ENCODE measurements around the gene SELENOI. TPM values are rescaled to one million over a fixed set of nuclear protein-coding genes. Genes with fewer than 3 reads are reported as not detected.

SELENOI gene
- total RNA-seq, 1 donor: 11.6 TPM

DNA sequence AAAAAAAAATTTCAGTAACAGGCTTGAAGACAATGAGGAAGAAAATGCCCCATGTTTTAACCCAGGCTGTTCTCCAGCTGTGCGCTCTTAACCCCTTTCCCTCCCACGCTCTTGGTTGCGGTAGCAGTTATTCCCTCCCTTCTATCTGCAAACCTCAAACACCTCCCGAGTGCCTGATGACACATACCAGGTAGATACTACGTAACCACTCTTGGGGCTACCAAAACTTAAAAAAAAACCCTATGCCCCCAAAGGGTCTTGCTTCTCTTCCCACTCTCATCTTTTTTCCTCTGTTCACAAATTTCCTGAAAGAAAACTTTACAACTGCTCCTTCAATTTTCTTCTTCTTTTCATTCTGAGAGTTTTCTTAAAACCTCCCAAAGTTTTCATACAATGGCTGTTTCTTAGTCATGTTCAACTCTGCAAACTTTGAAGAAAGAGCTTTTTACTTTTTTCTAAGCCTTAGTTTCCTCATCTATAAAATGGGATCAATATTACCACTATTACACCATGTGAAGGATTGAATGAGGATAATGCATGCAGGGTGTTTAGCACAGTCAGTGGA lies 50.9 kb downstream of the SELENOI start:
- Histone ChIP-seq H3K9me3 (ENCODE audit: low read depth, low read length) (no peaks in the 10 kb centered on the region), H3K79me2 (ENCODE audit: insufficient read depth, low read length) (no peaks in the 10 kb centered on the region), H4K20me1 (ENCODE audit: insufficient read depth, low read length) (peaks cover 10% of the 10 kb centered on the region), H3K27me3 (ENCODE audit: insufficient read depth, low read length) (no peaks in the 10 kb centered on the region), H3K4me1 (ENCODE audit: insufficient read depth, low read length) (peaks cover 12% of the 10 kb centered on the region), H2AFZ (ENCODE audit: low read length) (no peak overlapping the region), H3K4me3 (ENCODE audit: insufficient read depth, low read length) (no peak overlapping the region), H3K27ac (ENCODE audit: low read depth, low read length) (no peak overlapping the region), H3K4me2 (ENCODE audit: insufficient read depth, low read length) (no peak overlapping the region), H3K36me3 (ENCODE audit: insufficient read depth, low read length) (no peaks in the 10 kb centered on the region)
- DNase-seq (ENCODE audit: insufficient read length, low spot score, missing footprints): no peak
- TF ChIP-seq, protein P1, sequence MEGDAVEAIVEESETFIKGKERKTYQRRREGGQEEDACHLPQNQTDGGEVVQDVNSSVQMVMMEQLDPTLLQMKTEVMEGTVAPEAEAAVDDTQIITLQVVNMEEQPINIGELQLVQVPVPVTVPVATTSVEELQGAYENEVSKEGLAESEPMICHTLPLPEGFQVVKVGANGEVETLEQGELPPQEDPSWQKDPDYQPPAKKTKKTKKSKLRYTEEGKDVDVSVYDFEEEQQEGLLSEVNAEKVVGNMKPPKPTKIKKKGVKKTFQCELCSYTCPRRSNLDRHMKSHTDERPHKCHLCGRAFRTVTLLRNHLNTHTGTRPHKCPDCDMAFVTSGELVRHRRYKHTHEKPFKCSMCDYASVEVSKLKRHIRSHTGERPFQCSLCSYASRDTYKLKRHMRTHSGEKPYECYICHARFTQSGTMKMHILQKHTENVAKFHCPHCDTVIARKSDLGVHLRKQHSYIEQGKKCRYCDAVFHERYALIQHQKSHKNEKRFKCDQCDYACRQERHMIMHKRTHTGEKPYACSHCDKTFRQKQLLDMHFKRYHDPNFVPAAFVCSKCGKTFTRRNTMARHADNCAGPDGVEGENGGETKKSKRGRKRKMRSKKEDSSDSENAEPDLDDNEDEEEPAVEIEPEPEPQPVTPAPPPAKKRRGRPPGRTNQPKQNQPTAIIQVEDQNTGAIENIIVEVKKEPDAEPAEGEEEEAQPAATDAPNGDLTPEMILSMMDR (IDR thresholded peaks at IDR 0.05; ENCODE audit: extremely low read depth, low read depth, low read length): no peak

DNA sequence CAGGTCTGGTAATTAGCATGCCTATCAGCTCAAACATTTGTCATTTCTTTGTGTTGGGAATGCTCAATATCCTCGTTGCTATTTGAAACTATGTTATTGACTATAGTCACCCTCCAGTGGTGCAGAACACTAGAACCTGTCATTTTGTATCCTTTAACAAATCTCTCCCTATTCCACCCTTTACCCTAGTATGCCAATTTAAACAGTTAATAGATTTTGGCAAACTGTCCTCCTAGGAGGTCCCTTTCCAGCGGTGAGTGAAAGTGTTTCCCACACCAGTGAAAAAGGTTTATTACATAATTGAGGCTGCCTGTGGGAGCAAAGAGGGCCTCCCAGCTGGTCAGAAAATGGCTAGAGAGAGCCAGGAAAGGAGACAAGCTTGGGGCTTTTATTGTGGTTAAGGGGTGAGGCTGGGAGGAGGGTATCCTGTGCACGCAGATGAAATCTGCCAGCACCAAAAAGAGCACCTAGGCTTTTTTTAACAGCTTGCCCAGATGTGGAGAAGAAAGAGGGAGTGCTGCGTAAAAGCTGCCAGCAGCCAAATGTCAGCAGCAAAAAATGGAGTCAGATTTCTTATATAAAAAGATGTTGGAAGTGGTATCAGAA lies 53.9 kb downstream of the SELENOI start:
- H3K9me3 ChIP-seq (ENCODE audit: low read depth, low read length): no peaks in the 10 kb centered on the region
- TF ChIP-seq, protein P1 (IDR thresholded peaks at IDR 0.05; ENCODE audit: extremely low read depth, low read depth, low read length): no peak
- no peaks in the 10 kb centered on the region for H3K36me3 ChIP-seq (ENCODE audit: insufficient read depth, low read length)
- no peaks in the 10 kb centered on the region for H3K79me2 ChIP-seq (ENCODE audit: insufficient read depth, low read length)
- no peak overlapping the region for H3K4me3 ChIP-seq (ENCODE audit: insufficient read depth, low read length)
- no peak overlapping the region for H2AFZ ChIP-seq (ENCODE audit: low read length)
- no peak for DNase-seq (ENCODE audit: insufficient read length, low spot score, missing footprints)
- H4K20me1 ChIP-seq (ENCODE audit: insufficient read depth, low read length): peaks cover 7% of the 10 kb centered on the region
- no peak overlapping the region for H3K4me2 ChIP-seq (ENCODE audit: insufficient read depth, low read length)
- H3K4me1 ChIP-seq (ENCODE audit: insufficient read depth, low read length): peaks cover 11% of the 10 kb centered on the region
- no peak overlapping the region for H3K27ac ChIP-seq (ENCODE audit: low read depth, low read length)
- no peaks in the 10 kb centered on the region for H3K27me3 ChIP-seq (ENCODE audit: insufficient read depth, low read length)

DNA sequence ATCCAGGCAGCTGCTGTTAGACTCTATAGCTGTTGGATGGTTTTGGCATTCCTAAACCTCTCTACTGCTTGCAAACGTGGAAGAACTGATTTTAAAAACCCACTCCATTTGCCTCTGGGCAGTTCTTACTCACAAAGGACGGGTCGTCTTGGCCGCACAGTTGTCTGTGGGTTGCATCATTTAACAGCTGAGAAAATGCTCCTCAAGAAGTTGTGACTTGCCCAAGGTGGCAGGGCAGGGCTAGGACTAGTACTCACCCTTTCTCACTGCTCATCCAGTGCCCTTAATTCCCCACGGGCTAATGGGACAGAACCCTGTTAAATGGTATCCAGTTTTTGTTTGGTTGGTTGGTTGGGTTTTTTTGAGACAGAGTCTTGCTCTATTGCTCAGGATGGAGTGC lies 54.8 kb downstream of the SELENOI start:
- TF ChIP-seq, protein P1 (IDR thresholded peaks at IDR 0.05; ENCODE audit: extremely low read depth, low read depth, low read length): no peak
- H2AFZ ChIP-seq (ENCODE audit: low read length): no peak overlapping the region
- H3K4me3 ChIP-seq (ENCODE audit: insufficient read depth, low read length): no peak overlapping the region
- H4K20me1 ChIP-seq (ENCODE audit: insufficient read depth, low read length): no peaks in the 10 kb centered on the region
- no peak for DNase-seq (ENCODE audit: insufficient read length, low spot score, missing footprints)
- no peak overlapping the region for H3K4me2 ChIP-seq (ENCODE audit: insufficient read depth, low read length)
- no peaks in the 10 kb centered on the region for H3K27me3 ChIP-seq (ENCODE audit: insufficient read depth, low read length)
- peaks cover 6% of the 10 kb centered on the region for H3K4me1 ChIP-seq (ENCODE audit: insufficient read depth, low read length)
- H3K79me2 ChIP-seq (ENCODE audit: insufficient read depth, low read length): no peaks in the 10 kb centered on the region
- no peaks in the 10 kb centered on the region for H3K36me3 ChIP-seq (ENCODE audit: insufficient read depth, low read length)
- no peak overlapping the region for H3K27ac ChIP-seq (ENCODE audit: low read depth, low read length)
- no peaks in the 10 kb centered on the region for H3K9me3 ChIP-seq (ENCODE audit: low read depth, low read length)

DNA sequence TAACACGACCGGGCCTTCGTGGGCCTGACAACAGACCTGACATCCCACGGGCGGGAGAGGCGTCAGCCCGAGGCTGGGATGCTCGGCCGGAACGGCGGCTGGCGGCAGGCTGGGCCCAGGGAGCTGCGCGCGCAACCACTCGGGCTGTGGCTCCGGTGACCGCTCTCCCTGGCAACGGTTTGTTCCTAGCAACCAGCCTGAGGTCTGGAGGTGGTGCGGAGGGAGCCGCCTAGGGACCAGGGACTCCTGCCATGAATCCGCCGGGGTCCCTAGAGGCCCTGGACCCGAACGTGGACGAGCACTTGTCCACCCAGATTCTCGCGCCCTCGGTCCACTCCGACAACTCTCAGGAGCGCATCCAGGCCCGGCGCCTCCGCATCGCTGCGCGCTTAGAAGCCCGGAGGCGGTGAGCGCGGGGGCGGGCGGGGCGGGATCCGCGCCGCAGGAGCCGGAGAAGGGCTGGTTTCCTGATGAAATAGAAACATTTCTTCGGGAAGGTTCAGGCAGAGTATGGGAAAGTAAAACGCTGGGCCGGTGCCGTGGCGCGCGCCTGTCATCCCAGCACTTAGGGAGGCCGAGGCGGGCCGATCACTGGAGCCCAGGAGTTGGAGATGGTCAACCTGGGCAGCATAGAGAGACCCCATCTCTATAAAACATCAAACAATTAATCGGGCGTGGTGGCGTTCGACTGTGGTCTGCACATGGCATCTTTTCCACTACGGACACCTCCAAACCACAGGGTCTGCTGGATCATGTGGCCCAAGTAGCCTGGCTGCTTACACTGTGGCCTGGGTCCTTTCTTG lies 56.0 kb downstream of the SELENOI start, which contains the start of gene DRC1:
TSS of gene DRC1 (plus strand) at position 182 of the 803 bp plus-strand sequence. CDS start at position 252, 70 bp downstream.
- peak within 1 kb of the TSS; percentile 84 for H2AFZ ChIP-seq (ENCODE audit: low read length)
- H3K79me2 ChIP-seq (ENCODE audit: insufficient read depth, low read length): no peaks in the 10 kb centered on the region
- DNase-seq (ENCODE audit: insufficient read length, low spot score, missing footprints): peak; percentile 98
- peaks cover 6% of the 10 kb centered on the region for H3K4me1 ChIP-seq (ENCODE audit: insufficient read depth, low read length)
- H3K9me3 ChIP-seq (ENCODE audit: low read depth, low read length): no peaks in the 10 kb centered on the region
- H4K20me1 ChIP-seq (ENCODE audit: insufficient read depth, low read length): no peaks in the 10 kb centered on the region
- no peaks in the 10 kb centered on the region for H3K36me3 ChIP-seq (ENCODE audit: insufficient read depth, low read length)
- H3K4me2 ChIP-seq (ENCODE audit: insufficient read depth, low read length): peak within 1 kb of the TSS; percentile 81
- TF ChIP-seq, protein P1 (IDR thresholded peaks at IDR 0.05; ENCODE audit: extremely low read depth, low read depth, low read length): no peak
- no peaks in the 10 kb centered on the region for H3K27me3 ChIP-seq (ENCODE audit: insufficient read depth, low read length)
- H3K4me3 ChIP-seq (ENCODE audit: insufficient read depth, low read length): peak within 1 kb of the TSS; percentile 71
- H3K27ac ChIP-seq (ENCODE audit: low read depth, low read length): peak within 1 kb of the TSS; percentile 61

All from osteoblast (primary cell).